NCI-H2227 (cell line): ENCODE results near the gene WFS1.

Experiments used
- DNase-seq: peaks from one replicate; lab custom pipeline; 2025; ENCODE audit not compliant: unreplicated experiment; lab: John Stamatoyannopoulos, UW

Gene WFS1

DNA sequence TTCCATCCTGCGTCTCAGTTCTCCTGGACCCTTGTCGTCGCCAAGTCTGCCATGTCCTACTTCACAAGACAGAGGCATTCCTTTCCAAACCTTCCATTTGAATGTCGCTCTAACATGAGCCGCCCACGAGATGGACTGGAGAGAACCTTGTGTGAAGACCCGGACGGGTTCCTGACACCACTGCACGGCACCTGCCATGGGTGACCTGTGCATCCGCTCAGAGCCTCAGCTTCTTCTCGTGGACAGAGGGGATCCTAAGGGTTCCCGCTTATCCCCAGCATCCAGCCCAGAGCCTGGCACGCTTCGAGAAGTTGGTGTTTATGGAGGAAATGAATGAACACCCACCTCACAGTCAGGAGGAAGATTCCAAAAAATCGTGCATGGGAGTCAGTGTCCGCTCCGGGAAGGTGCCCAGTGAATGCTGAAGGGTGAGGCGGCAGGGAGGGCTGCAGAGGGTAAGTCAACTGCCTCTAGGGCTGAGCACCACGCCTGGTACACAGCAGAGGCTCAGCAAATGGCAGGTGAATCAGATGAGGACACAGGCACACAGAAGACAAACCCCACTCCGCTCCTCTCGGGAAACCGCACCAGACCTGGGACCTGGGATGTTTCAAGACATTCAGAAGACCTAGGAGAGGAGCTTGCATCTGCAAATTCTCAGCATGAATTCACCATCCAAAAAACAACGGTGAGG lies 52.6 kb downstream of the WFS1 start:
- DNase-seq, result no peak

DNA sequence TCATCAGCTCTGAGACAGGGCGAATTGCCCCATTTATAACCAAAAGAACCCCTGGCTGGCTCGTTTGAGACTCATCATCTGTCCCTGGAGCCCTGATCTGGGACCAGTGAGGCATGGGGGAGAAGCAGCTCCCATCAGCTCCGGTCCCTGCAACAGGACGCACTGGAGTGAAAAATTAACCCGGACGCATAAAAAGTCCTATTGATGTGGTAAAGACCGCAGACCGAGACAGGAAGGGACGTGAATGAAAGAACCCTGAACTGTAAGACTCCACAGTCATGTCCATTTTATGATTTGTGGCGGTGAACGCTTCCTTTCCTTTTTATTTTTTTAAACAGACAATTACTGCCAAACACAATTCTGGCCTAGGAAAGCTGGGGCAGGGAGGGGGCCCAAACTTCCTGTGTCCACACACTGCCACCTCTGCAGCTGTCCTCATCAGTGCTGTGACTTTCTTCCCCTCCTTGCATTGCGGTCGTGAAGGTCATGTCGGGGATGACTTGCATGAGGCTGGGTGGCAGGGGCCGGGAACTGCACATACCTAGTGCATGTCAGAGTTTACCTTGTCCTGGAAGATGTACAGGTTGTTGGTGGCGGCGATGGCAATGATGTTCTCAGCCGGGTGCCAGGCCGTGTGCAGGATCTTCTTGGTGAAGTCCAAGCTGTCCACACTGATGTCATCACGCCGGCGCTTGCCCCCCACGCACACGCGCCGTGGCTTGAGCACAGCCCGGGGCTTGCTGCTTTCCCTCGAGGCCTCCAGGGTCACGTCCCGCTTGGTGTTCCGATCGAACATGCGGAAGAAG lies 53.3 kb downstream of the WFS1 start:
- no peak for DNase-seq

DNA sequence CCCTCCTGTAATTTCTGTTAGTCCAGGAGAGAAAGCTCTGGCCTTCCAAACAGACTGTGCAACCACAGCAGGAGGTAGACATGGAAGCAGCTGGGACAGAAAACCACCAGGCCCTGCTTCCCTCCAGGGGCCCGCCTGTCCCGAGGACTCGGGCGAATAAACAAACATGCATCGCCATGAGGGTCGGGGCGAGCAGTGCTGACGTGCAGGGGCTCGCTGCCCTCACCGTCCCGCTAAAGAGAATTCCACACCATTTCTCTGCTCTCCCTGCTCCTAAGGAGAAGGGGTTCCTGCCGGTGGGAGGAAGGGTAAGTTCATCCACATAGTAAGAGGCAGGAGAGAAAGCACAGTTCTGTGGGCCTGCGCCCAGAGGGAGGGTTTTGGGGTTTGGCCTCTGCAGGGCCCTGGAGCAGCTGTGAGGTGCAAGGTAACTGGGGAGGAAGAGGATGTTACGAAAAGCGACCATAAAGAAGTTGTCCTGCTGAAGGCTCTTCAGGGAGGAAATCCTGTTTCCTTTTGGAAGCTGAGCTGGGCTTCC lies 54.9 kb downstream of the WFS1 start:
- DNase-seq, result no peak

DNA sequence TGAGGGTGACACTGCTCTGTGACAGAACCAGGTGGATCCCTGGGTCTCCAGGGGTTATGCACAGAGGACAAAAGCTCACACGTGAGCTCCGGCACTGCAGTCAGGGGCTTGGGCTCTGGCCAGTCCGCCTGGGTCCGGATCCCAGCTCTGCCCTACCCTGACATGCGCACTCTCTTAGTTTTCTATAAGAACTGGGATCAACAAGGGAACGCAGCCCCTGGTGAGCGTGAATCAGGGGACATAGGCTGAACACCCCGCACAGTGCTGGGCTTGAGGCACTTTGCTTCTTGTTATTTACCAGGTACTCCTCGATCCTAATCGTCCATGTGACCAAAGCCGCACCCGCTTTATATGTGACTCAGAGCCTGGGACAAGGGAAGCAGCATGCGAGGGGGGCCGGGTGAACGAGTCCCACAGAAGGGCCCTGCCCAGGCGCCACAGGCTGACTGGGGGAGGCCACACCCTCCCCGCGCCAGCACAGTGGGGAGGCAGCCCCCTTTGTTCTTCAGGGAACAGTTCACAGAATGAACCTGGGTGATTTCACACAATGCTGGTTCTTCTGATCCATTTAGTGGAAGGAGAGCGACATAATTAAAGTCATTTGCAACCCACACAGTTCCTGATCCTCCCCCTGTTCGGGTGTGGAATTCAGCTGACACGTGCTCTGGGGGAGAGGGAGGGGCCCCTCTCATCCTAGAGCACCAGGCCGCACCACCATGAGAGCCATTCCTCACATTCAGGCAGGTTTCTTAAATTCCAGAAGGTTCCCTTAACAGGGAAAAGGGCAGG lies 55.5 kb downstream of the WFS1 start:
- no peak for DNase-seq

DNA sequence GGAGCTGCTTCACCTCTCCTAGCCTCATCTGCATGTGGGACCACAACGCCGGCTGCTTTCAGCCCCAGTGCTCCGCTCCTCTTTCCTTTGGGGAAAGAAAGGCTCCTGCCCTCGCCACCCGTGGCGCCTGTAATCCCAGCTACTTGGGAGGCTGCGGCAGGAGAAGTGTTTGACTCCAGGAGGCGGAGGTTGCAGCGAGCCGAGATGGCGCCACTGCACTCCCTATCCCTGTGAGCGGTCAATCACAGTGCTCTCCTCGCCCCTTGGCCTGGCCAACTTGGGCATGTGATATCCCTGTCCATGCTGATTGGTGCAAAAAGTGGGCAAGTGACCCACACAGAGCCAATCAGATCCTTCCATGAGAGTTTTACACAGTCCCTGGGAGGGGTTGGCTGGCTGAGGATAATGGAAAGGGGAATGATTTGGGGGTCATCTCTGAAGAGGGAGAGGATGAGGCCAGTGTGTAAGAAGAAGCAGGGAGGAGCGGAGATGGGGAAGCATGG lies 56.2 kb downstream of the WFS1 start:
- no peak for DNase-seq

DNA sequence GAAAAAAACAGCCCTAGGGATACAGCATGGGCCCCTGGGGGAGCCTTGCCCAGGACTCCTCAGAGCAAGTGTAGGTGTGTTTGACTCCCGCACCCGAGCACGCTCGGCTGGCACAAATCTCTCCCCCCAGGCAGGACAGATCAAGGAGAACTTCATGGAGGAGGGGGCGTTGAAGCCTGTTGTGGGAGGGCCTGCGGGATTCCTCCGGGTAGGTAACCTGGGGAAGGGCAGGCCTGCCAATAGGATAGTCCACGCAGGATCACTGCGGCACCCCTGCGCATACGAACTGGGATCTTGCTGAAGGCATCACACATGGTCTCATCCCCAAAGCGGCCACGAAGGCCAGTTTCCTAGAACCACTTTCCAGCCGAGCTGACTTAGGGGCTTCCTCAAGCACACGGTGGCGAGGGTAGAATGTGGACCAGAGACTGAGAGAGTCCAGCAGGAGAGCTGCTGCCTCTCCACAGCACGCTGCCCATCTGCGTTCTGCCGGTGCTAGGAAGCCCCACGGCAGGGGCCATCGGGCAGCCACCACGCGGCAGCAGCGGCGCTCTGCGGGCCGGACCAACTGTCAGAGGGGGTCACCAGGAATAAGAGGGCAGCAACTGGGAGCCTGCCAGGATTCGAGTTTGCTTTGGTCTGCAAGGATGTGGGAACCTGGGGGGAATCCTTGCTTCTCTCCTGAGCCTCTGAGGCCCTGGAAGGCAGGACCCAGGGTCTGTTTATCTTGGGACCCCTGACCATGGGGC lies 56.8 kb downstream of the WFS1 start:
- DNase-seq, result no peak

DNA sequence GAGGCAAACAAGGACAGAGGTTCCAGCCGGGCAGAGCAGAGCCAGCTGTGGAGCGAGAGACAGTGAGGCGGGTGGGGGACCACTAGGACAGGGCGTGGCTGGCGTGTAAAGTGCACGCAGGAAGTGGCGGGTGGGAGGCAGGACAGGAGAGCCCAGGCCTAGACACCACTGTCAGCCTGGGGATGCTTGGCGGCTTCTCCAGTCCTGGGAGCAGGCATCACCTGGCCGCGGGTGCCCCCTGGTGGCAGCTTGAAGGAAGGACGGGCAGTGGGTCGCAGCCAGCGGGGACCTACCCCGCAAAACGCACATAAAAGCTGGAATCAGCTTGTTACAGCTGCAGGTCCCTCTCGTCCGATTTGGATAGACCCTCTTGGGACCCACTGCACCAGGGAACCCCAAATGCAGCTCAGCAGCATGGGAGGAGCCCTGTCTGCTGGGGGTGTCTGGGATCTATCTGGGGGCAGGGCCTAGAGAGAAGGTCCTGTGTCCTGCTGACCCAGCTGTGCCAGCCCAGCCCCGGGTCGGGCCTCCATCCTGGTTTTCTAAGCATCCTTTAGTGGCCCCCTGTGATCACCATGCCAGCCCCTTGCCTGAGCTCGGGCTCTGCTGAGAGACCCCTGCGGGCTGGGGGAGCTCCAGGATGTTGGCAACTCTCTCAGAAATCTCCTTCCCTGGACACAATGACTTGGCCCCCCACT lies 57.7 kb downstream of the WFS1 start:
- peak; percentile 69 for DNase-seq

DNA sequence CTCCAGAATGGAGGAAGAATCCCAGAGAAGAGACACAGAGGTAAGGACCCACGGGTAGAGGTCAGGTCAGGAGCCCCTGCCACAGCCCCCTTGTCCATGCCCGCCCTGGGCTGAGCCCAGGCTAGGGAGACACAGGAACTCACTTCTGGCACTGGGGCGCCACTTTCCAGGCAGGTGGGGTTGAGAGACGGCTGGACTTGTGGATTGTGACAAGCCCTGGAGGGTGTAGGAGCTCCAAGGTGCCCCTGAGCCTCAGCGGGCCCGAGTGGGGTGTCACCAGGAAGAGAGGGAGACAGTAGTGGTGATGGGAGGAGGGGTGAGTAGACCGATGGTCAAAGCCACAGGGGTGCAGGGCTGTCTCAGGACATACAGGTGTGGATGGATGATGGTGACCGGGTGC lies 58.9 kb downstream of the WFS1 start:
- no peak for DNase-seq

DNA sequence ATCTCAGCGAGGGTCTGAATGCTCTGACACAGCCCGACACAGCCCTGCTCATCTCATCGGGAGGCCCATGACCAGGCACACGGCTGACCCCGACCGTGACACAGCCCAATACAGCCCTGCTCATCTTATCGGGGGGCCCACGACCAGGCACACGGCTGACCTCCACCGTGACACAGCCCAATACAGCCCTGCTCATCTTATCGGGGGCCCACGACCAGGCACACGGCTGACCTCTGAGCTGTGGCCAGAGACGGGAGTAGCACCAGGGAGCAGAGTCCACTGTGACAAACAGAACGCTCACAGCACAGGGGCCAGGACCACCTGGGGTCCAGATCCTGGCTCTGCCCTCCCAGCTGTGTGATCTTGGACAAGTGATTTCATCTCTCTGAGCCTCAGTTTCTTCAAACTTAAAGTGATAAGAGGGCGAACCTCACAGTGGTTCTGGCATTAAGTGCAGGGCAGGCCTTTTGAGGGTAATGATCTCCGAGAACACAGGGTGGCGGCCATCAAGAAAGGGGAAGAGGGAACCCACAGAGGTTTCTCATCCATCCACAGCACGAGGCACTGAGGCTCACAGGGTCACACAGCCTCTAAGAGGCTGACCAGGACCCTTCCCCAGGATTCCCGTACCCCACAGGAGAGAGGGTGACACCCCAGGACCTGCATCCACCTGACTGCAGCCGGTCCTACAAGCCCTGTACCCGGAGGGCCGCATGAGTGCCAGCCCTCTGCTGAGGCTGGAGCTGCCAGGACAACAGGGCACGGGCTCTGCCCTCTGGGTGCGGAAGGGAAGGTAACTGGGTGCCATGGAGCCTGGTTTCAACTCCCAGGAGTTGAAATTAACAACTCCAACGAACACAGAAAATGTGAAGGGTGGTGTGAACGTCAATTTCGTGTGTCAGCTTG lies 60.1 kb downstream of the WFS1 start:
- DNase-seq, result no peak

DNA sequence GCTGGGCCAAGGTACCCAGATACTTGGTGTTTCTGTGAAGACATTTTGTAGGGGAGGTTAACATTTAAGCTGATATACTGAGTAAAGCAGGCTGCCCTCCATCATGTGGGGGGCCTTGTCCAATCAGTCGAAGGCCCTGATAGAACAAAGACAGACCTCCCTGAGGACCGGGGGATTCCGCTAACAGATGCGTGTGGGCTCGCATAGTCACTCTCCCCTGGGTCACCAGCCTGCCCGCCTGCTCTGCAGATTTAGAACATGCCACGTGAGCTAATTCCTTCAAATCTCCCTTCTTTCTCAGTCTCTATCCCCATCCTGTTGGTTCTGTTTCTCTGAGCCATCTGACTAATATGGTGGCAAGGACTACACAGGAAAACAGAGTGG lies 60.7 kb downstream of the WFS1 start:
- DNase-seq, result no peak

DNA sequence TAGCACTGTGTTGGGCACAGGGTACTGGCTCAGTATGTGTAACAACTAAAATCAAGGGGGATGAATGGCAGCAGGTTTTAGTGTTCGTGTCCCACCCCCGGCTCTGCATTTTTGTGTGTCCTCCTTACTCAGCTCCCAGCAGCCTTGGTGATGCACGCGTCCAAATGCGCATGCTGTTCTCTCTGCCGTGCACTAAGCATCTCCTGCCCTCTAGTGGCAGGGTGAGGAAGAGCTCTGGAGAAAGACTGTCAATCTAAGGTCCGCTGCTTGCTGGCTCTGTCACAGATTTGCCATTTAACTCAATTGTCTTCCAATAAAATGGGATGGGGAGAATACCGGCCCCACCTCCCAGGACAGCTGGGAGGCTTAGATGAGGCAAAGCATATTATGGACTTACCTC lies 61.4 kb downstream of the WFS1 start:
- DNase-seq, result peak; percentile 13

DNA sequence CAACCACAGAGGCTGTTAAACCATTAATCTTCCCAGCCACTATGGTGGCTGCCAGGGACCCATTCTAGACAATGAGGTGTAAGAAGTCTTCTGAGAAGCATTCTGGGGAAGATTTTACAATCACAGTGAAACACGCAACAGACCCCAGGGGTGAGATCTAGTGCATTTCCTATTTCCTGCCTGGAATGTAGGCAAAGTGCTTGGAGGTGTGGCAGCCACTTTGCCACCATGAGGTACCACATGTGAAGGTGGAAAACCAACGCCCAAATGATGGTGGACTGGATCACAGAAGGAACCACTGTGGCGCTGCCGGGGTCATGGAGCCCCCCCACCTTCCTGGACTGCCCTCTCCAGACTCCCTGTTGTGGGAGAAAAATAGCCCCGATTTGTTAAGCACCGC lies 61.8 kb downstream of the WFS1 start:
- no peak for DNase-seq

DNA sequence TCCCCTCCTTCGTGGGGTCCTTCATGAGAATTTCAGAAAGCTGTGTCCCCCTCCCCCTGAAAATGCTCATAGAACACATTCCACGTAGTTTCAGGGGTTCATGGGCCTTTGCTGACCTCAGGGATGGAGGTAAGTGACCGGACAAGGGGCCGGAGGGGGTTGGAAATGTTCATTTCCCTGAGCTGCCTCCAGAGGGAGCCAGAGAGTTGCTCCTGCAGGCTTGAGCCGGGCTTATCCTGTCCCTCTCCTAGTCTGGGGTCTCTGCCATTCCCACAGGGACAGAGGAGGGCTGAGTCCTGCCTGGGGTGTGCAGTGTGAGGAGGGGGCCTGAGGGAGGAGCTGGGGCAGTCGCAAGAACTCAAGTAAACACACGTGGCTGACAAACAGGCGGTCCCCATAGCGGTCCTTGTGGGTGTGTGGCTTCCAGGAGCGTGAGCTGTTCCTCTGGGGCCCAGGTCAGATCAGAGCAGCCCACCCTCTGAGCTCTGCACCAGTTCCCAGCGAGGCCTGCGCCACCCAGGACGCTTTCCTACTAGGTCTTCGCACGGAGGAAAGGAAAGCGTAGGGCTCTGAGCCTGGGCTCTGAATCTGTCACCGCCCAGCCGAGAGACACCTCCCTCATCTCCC lies 62.5 kb downstream of the WFS1 start:
- no peak for DNase-seq

DNA sequence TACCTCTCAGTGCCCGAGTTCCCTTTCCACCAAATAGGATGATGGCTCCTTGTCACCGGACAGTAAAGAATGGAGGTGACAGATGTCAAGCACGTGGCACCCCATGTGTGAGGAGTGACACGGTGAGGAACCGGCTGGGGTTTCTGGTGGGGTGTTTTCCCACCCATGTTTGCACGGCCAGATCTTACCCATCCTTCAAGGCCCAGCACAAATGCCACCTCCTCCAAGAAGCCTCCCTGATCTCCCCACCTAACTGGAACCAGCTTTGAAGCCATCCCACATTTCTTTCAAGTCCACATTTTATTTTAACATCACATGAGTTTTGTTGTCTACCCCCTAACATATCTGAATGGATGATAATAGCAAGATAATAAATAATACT lies 63.0 kb downstream of the WFS1 start:
- no peak for DNase-seq

DNA sequence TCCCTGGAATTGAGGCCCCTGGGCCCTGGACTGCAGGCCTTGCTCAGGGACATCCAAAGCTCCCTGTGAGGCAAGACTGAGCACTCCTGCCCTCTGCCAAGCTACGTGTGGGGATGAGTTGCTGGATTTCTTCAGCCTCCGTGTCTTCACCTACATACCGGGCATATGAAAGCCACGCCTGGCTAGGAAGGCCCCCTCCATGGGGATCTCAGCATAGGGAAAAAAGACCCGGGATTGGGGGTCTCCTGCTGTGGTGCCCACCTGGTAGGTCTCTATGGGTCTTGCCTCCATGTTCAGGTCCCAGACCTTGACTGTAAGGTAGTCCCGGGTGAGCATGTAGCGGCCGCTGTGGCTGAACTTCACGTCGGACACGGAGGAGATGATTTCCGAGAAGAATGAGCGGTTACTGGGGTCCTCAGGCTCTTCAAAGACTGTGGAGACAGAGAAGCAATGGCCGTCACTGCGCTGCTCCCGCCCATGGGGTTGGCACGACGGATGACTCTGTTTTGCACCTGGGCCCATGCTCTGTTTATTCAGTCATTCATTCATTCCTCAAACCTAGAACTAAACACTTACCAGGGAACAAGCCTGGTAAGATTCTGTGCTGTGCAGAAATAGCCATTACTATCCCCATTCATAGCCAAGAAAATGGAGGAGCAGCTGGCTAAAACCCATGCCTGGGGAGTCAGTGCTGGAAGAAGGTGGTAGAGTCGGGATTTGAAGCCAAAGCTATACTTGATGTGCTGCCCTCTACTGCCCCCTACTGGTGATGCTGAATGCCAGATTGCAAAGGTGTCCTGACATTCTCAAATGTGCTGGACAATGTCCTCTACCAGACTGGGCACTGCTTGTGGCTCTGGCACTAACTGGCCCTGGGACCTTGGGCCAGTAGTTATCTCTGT lies 63.9 kb downstream of the WFS1 start:
- DNase-seq, result no peak

DNA sequence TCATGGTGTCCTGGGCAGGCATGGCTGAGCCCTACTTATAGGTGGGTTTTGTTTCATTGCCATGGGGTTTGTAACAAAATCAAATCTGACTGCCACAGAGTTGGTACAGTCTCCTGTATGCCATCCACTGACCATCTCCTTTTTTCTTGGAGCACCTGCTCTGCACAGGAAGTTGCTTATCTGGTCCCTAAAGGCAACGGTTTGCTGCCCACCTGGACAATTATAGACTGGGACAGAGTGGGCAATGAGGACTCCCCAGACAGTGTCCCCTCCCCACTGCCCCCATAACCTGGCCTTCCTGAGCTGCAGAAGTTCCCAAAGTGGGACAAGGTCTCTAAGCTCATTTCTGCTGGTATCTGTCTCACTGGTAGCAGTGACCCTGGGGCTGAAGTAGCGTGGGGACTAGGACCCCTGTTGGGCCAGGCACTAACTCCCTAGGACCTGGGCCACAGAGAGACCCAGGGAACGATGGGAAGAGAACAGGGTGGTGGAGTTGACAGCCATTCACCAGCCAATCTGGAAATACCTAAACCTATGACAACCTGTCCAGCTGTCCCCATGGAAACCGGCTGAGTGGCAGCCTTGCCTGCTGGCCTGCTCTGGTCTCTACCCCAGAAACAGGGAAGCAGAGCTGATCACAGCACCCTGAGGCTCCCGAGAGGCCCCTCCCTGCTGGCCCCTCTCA lies 64.7 kb downstream of the WFS1 start:
- DNase-seq, result no peak

DNA sequence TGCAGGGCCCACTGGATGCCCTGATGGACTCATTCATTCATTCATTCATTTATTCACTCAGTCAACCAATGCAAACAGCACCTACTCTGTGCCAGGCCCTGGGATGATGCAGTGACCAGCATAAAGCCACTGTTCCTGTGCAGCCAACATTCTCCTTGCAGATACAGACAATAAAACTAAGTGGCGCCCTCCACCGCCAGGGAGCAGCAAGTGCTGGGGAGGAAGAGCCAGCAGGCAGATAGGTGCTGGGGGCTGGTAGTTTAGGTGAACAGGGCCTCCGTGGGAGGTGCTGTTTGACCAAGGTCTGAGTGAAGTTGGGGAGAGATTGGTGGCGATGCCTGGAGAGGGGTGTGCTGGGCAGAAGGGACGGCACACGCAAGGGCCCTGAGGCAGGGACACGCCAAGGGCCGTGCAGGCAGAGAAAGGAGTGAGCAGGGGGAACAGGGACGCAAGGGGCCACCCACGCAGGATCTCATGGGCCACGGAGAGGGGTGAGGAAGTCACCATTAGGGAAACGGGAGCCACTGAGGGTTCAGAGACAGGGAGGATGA lies 65.5 kb downstream of the WFS1 start:
- no peak for DNase-seq
